ENCODE results near the gene CFAP99.
"Not testable (repeated sequence)": the region's sequence is repeated elsewhere in the genome, so short reads cannot be mapped to it uniquely, and the experiment has no call there.

CFAP99 gene

GRCh38 chr4:2426711-2427275 is 8.0 kb downstream of the CFAP99 start:
- Mint-ChIP-seq H3K27ac (no peak overlapping the region), H3K36me3 (ENCODE audit: low read depth) (no peaks in the 10 kb centered on the region), H3K4me1 (no peaks in the 10 kb centered on the region), H3K4me3 (no peak overlapping the region), H3K27me3 (ENCODE audit: low read depth) (peaks cover 27% of the 10 kb centered on the region), H3K9me3 (no peaks in the 10 kb centered on the region)
- TF ChIP-seq CTCF (IDR thresholded peaks at IDR 0.05; ENCODE audit: unreplicated experiment in 3 of 3), result no peak

GRCh38 chr4:2427383-2428334 is 8.9 kb downstream of the CFAP99 start:
- no peak overlapping the region for H3K4me3 Mint-ChIP-seq
- H3K9me3 Mint-ChIP-seq, result no peaks in the 10 kb centered on the region
- H3K27ac Mint-ChIP-seq, result no peak overlapping the region
- no peak for TF ChIP-seq CTCF (IDR thresholded peaks at IDR 0.05; ENCODE audit: unreplicated experiment in 3 of 3)
- no peaks in the 10 kb centered on the region for H3K36me3 Mint-ChIP-seq (ENCODE audit: low read depth)
- no peaks in the 10 kb centered on the region for H3K4me1 Mint-ChIP-seq
- H3K27me3 Mint-ChIP-seq (ENCODE audit: low read depth), result peaks cover 22% of the 10 kb centered on the region

- peaks cover 16% of the 10 kb centered on the region for H3K27me3 Mint-ChIP-seq (ENCODE audit: low read depth)
- H3K4me3 Mint-ChIP-seq, result no peak overlapping the region
- no peak for TF ChIP-seq CTCF (IDR thresholded peaks at IDR 0.05; ENCODE audit: unreplicated experiment in 3 of 3)
- no peak overlapping the region for H3K27ac Mint-ChIP-seq
- no peaks in the 10 kb centered on the region for H3K9me3 Mint-ChIP-seq
- no peaks in the 10 kb centered on the region for H3K36me3 Mint-ChIP-seq (ENCODE audit: low read depth)
- peaks cover 2% of the 10 kb centered on the region for H3K4me1 Mint-ChIP-seq
These were observed 9.9 kb downstream of the CFAP99 start for GRCh38 chr4:2428496-2429213.

GRCh38 chr4:2429945-2430757 is 11.4 kb downstream of the CFAP99 start:
- H3K27me3 Mint-ChIP-seq (ENCODE audit: low read depth), result peaks cover 16% of the 10 kb centered on the region
- H3K4me3 Mint-ChIP-seq; H3K4me1 Mint-ChIP-seq; H3K27ac Mint-ChIP-seq; H3K36me3 Mint-ChIP-seq (ENCODE audit: low read depth); H3K9me3 Mint-ChIP-seq: not testable (repeated sequence)

- H3K4me1 Mint-ChIP-seq, result peaks cover 7% of the 10 kb centered on the region
- H3K9me3 Mint-ChIP-seq, result no peaks in the 10 kb centered on the region
- H3K27me3 Mint-ChIP-seq (ENCODE audit: low read depth), result peaks cover 21% of the 10 kb centered on the region
- no peaks in the 10 kb centered on the region for H3K36me3 Mint-ChIP-seq (ENCODE audit: low read depth)
- H3K4me3 Mint-ChIP-seq, result no peak overlapping the region
- TF ChIP-seq CTCF (IDR thresholded peaks at IDR 0.05; ENCODE audit: unreplicated experiment in 3 of 3), result no peak
- H3K27ac Mint-ChIP-seq, result no peak overlapping the region
These were observed 13.2 kb downstream of the CFAP99 start for GRCh38 chr4:2432004-2432403.

Data from nephron (organoid).